Measurements from ENCODE around the gene CCL7.
"Not testable (repeated sequence)": the region's sequence is repeated elsewhere in the genome, so short reads cannot be mapped to it uniquely, and the experiment has no call there.

Gene CCL7

DNA sequence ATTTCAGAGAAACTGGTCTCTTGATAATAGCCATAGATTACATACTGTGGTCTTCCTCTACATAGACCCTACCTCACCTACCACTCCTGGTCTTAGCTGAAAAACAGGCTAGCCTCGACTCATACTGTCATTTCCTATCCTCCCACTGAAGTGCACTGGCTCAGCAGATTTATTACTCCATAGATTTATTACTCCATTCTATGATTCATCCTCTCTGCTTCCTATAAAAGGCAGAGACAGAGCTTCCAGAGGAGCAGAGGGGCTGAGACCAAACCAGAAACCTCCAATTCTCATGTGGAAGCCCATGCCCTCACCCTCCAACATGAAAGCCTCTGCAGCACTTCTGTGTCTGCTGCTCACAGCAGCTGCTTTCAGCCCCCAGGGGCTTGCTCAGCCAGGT is at the start of gene CCL7:
TSS of gene CCL7 (plus strand) at position 253 of the 400 bp plus-strand sequence. CDS start at position 323, 70 bp downstream.
- DNase-seq (ENCODE audit: low spot score) = no peak

DNA sequence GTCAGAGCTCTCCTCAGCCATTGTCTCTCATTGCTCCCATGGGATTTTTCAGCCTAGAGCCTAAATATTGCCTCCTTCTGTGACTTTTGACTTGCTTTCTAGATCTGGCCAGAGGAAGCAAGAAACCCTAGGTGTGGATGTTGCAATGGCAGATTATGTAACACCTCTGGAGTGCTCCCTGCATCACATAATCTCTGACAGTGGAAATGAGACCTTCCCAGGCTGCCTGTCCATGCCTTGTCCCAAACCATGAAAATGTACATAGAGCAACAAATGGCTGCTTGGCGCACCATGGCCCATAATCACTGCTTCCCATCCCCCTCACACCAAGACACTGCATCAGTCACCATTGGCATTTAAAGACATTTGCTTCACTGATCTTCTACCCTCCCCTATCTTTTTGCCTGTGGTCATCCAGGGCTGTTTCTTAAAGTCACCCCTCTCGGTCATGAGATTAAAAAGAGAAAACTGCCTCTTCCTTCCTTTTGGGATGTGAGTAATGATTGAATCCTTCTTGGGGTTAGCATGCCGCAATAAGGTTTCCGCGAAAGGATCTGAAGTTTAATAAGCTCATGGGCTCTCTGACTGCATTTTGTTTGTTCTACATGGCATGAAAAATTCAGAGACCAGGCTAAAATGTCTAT is 49.1 kb upstream of the CCL7 start:
- DNase-seq (ENCODE audit: low spot score) = no peak

DNA sequence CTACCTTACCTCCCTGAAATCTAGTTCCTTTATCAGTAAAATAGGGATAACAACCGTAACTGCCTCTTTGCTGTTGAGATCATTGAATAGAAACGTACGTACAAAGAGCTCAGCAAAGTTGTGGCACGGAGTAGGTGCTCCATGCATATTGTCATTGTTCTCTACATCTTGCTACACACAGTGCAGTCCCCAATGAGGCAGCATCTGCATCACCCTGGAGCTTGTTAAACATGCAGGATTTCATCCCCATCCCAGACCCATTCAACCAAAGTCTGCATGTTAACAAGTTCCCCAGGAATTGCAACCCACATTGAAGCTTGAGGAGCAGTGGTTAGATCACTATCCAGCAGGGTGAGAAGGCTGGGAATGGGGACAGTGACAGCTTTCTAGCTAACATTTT is 48.6 kb upstream of the CCL7 start:
- DNase-seq (ENCODE audit: low spot score) = no peak

DNA sequence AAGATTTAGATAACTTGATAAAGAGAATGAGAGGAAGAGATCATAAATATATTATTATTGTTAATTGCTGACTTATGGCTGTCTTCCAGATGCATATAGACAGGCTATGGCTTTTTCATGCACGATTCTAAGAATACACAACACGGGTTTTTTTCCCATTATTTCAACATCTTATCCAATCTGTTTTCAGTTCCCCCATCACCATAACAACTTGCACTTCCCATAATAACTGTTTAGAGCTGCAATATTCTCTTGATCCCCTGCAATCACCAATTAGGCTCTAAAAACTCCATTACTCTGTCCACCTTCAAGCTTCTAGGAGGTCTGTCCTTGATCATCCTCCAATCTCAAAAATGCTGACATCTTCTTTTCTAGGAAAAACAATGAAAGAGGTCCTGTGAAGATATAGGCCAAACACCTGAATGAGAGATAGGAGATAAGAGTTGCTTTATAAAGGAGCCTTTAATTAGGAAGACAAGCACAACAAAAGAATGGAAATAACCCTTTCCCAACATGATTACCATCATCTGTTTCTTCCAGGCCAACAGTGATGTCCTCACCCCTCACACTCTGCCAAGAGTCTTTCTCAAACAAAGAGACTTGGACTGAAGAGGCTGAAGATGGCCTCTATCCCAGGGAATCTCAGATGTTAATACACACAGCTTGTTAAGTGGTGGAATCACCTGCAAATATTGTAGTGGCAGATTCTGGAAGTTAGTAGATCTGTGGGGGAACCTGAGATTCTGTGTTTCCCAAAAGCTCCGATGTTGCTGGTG is 47.1 kb upstream of the CCL7 start:
- DNase-seq (ENCODE audit: low spot score) = no peak

DNA sequence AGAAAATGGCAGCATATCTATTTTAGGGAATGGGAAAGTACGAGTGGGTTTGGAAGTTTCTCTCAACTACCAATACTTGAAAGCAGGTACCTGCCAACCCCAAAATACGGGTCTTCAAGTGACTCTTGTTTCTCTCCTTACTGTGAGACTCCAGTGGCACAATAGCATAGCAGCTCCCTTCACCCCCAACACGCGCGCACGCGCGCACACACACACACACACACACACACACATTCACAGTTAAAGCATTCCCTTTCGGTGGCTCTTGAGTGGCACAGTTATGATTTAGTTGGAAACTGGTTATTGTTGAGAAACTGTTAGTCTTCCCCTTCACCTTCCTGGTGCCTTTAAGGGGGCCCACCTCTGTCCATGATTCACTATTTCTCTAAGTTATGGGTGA is 45.0 kb upstream of the CCL7 start:
- DNase-seq (ENCODE audit: low spot score) = no peak

DNA sequence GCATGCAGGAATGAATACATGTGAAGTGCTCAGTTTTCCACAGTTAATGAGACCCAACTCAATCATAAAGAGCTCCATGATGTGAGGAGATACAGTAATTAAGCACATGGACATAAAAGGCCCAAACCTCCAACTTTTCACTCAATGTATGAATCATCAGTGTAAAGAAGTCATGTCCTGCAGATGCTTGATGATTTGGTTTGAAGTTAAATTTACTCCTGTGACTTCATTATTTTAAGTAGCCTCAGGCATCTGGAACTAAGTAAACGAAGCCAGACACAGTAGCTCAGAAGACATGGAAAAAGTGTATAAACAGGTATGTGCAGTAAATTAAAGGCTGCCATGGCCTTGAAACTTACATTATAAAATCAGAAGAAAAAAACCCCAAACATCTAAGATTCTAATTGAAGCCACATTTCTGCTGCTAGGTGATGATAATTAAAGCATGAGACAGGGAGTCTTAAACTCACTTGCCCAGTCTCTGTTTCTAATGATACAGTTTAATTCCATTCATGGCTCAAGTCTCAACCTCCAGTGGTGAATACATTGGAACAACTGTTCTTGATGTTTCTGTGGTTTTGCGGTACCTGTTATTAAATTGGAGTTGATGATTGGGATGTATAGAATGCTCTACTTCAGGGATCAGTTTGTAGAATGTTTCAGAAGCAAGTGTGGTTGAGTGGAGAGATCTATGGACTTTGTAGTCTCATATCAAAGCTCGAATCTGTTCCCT is 43.8 kb upstream of the CCL7 start:
- no peak for DNase-seq (ENCODE audit: low spot score)

DNA sequence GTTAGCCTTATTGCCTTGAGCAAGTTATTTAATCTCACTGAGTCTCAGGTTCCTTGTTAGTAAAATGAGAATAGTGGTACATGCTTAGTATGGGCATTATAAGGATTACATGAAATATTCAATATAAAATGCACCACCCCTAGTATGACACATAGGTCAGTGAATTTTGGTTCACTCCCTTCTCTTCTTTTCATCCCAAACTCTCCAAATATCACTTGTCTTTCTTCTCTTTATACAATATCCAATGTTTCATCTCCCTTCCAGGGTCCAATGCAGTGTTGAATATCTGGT is 43.3 kb upstream of the CCL7 start:
- DNase-seq (ENCODE audit: low spot score) = no peak

DNA sequence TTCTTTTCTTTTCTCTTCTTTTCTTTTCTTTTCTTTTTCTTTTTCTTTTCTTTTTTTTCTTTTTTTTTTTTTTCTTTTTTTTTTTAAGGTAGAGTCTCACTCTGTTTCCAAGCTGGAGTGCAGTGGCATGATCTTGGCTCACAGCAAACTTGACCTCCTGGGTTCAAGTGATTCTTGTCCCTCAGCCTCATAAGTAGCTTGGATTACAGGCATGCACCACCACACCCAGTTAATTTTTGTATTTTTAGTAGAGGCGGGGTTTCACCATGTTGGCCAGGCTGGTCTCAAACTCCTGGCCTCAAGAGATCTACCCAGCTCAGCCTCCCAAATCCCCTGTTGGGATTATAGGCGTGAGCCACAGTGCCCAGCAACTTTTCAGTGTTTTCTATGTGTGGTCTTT is 42.7 kb upstream of the CCL7 start:
- DNase-seq (ENCODE audit: low spot score) = not testable (repeated sequence)

DNA sequence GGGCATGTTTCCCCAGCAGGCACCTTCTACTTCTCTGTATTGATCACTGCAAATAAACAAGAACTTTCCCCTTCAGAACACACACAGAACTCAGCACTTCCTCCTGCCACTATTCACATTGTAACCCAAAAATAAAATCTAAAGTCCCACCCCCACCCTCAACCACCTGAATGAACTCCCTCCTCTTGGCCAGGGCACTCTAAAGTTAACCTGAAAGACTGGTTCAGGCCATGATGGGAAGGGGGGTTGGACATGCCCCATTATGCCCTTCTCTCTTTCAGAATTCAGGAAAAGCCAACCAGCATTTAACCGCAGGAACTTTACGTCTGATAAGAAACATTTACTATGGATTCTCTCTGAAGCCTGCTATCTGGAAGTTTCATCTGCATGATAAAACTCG is 42.3 kb upstream of the CCL7 start:
- DNase-seq (ENCODE audit: low spot score) = no peak

DNA sequence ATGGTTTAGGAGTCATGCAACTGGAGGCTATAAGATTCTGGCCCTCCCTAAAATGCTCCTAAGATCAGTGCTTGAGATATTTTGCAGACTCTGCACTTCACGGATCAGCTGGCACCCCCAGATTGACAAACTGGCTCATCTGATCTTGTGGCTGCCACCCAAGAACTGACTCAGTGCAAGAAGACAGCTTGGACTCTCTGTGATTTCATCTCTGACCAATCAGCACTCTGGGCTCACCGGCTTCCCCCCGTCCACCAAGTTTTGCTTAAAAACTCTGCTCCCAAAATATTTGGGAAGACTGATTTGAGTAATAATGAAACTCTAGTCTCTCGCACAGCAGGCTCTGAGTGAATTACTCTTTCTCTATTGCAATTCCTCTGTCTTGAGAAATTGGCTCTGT is 41.2 kb upstream of the CCL7 start:
- DNase-seq (ENCODE audit: low spot score) = no peak

DNA sequence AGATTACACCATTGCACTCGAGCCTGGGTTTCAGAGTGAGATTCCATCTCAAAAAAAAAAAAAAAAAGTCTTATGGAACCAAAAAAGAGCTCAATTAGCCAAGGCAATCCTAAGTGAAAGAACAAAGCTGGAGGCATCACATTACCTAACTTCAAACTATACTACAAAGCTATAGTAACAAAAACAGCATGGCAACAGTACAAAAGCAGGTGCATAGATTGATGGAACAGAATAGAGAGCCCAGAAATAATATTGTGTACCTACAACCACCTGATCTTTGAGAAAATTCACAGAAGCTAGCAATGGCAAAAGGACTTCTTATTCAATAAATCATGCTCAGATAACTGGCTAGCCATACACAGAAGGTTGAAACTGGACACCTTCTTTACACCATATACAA is 39.7 kb upstream of the CCL7 start:
- DNase-seq (ENCODE audit: low spot score) = no peak

DNA sequence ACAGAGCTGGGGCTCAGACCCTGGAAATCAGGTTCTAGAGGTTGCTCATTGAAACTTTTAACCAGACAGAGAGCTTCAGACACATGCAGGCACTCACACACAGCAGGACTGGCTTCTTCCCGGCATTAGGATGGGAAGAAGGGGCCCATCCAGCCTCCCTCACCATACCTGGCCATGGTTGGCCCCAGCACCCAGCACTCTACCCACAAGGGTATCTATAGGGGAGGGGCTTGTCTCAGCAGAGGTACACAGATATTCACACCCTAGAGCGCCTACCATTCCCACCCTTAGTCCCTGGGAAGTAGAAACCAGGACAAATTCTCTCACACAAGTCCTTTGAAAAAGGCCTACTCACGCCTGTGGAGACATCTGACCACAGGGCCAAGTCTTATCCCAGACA is 35.4 kb upstream of the CCL7 start:
- DNase-seq (ENCODE audit: low spot score) = no peak

DNA sequence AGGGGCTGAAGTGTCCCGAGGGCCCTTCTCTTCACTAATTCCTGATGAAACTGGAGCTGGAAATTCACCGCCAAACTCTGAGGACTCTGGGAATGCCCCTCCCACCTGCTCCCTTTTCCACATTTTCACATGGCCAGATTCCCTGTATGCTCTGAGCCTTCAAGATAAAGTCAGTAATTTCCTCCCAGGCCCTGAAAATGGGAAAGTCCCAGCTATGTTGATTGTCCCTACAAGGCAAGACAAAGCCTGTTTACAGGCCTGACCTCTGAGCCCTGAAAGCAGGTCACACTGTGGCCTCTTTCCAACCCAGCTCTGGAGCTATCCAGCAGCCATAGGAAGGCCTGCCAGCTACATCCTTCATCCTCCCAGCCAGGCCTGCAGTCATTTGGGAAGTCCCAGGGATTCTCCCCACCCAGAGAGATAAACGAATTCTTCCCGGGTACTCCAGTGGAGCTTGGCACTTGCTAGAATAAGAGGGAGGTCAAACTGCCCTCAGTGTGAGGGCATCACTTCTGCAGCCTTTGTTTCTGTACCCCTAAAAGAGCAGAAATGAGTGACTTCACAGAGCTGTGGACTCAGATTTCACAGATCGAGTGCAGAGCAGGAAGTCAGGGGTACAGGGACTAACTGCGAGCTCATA is 34.5 kb upstream of the CCL7 start:
- DNase-seq (ENCODE audit: low spot score) = no peak

DNA sequence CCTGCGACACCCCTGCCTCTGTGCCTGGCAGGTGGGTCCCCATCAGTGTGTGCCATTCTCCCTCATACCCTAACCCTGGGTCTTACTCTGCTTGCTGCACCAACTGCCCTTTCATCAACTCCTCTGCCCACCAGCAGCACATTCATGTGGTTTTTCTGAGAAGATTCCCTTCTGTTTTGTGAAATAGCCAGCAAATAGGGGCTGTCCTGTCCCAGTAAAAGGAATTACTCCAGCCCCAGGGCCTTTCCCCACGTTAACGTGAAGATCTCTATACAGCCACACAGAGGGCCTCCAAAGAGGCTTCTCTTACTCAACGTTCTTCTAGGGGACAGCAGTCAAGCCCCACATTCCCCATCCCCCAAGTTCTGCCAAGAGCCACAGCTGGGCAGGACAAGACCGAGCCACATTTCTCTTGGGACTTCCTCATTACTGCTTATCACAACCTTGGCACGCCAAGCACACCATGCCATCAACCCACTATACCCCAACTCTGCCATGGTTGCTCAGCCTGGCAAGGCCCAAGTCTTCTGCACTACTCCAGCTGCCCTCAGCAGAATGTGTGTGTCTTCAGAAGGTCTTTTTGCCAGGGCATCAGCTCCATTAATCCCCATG is 33.6 kb upstream of the CCL7 start:
- DNase-seq (ENCODE audit: low spot score) = no peak

DNA sequence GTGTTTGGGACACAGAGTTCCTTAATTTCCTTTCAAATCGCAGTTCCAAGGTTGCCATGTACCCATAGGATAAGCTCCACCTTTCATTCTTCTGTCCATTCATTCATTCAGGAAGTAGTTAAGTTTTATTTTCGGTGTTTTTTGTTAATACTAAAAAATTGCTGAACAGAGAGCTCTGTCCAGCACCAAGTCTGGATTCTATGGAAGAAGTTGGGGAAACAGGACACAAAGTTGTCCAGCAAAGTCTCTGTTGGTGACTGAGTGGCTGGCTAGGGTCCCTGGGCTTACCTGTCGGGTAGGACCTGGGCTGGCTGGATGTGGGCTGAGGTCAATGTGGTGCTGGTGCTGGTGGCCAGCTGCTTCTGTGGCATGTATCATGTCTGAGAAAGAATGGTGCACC is 32.6 kb upstream of the CCL7 start:
- DNase-seq (ENCODE audit: low spot score) = no peak

DNA sequence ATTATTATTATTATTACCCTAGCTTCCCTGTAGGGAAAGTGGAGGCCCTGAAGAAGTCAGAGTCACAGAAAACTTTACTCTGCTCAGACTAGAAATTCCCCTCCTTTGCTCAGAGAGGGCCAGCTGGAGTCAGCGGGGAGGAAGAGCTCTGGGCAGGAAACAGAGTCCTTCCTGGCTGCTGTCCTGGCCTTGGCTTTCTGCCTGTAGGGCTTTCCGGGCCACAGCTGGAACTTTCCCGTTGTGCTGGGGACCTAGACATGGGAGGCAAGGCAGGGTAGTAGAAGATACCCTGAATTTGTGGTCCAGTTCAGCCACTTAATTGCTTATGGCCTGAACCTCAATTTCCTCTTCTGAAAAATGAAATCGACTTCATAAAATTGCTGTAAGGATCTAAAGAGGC is 29.0 kb upstream of the CCL7 start:
- no peak for DNase-seq (ENCODE audit: low spot score)

DNA sequence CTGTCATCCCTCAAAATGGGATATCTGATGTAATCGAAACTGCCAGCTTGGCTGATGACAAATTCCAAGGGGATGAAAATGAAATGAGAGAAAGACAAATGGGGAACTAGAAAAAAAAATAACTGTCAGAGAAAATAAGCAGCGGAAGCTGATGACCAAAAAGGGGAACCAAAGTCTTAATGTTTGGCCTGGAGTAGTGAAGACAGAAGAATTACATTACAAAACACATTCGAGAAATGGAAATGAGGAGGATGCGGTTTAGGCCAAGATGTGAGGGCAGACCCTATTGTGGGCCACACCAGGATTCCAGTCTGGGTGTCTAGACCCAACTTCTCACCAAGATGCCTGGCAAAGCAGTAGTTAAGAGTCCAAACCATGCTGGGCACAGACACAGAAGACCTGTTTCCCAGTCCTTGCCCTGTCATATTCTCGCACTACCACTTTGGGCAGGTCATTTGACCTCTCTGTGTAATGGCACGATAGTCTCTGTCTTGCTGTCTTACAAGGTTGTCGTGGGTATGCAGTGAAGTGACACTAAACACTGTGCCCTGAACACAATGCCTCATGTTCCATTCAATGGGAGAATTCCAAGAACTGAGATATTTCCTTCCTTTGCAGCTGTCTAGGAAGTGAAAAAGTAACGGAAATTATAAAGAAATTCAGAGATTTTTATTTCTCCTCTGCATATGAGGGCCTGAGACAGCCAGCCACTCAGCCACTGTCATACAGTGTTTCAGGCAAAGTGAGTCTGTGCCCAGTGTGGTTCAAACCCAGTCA is 27.2 kb upstream of the CCL7 start:
- DNase-seq (ENCODE audit: low spot score) = no peak

DNA sequence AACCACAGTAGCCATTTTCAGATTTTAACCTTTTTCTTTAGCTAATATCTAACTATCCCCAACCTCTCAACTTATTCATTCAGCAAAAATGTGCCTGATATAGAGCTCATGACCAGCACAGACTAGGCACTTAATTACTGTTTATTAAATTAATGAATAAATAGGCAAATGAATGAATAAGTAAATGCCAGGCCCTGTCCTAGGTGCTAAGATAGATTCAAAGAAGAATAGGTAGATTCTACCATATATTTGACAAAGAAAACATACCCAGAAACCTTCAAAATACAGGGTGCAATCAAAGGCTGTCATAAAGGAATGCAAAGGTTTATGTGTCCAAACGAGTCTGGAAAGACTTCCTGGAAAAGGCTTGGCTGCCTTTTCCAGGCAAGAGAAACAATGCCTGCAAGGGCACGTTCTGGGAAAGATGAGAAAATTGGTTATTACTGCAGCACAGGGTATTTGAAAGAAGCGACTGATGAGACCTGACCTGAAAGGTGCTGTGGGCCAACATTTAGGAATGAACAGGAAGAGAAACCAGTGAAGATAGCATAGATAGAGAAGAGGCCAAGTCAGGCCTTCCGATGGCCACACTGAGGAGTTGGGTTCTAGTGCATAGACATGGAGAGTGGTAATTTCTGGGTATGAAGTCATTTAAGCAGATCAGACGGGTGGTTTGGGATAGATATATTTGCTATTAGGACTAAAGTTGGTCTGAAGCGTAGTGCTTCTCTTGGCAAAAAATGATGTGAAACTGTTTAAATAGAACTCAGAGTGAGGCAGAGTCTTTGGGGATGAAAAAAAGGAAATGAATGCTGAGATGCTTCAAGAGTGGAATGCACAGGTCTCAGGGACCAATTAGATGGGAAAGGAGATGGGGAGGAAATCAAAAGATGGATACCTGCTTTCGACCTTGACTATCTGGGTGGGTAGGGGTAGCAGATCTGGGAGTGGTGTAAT is 26.4 kb upstream of the CCL7 start:
- no peak for DNase-seq (ENCODE audit: low spot score)

DNA sequence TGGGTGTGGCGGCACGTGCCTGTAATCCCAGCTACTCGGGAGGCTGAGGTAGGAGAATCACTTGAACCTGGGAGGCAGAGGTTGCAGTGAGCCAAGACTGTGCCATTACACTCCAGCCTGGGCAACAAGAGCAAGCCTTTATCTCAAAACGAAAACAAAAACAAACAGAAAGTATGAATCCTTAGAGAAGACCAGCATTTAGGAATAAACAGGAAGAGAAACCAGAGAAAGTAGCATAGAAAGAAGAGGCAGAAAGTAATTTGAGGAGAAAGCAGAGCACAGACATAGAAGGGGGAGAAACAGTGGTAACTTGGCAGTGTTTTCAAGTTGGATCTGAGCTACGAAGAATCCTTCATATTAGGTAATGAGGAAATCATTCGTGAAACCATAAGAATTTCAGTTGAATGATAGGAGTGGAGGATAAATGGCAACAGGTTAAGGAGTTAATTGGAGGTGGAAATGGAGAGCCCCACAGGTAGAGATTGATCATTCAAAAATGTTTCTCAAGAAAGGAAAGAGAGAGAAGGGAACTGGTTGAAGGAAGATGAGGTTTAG is 24.6 kb upstream of the CCL7 start:
- DNase-seq (ENCODE audit: low spot score) = no peak

DNA sequence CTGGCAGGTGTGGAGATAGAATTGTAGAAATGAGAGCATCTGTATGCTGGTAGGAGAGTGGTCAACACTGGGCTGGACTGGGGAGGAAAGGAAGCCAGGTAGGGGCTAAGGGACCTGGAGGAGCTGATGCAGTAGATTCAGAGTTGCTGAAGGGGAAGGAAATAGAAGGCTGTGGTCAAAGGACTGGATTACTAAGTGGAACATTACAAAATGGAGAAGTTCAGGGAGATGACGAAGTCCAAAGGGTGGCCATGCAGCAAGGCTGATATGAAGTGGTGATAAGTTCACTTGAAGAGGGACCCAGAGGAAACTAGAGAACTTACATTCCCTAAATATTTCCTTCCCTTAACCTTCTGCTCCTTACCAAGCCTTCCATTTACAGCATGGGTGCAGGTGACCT is 23.6 kb upstream of the CCL7 start:
- no peak for DNase-seq (ENCODE audit: low spot score)
